ENCODE results near the gene USH2A. TPM values are rescaled to one million over a fixed set of nuclear protein-coding genes. Genes with fewer than 3 reads are reported as not detected.

Gene USH2A
- total RNA-seq, 1 experiment from 2014 or later: not detected

DNA sequence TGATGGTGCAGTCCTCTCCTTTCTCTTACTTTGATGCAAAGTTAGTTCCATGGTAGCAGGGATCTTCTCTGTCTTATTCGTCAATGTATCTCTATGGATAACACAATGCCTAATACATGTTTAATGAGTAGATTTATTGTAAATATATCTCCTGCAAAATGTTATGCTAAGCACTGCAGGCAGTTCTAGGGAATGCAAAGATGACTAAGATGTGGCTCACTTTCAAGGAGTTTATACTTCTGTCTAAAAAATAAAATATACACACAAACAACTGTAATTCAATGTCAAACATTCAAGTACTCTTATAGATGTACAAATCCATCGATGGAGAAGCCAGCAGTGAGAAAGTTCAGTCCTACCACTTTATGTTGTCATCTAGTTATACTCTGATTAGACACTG, 661.8 kb downstream of the USH2A start:
- H3K36me3 ChIP-seq (ENCODE audit: insufficient read depth, low read length, poor library complexity, severe bottlenecking): no peaks in the 10 kb centered on the region
- ChIA-PET CTCF (no interaction called here), POLR2A (ENCODE audit: low non-redundant PET) (interaction anchor here (0.6 kb wide), 1 partner anchor 1948 kb away, joined by 3 read pairs; no protein-coding TSS in a partner anchor)
- no peak overlapping the region for H3K4me3 ChIP-seq (ENCODE audit: low read depth, low read length, poor library complexity, severe bottlenecking)
- no peaks in the 10 kb centered on the region for H3K9me3 ChIP-seq (ENCODE audit: low read depth, low read length, poor library complexity, severe bottlenecking)
- H3K27me3 ChIP-seq (replicated peaks; ENCODE audit: insufficient read depth, low read depth, low read length, poor library complexity): peaks cover 17% of the 10 kb centered on the region
- no peaks in the 10 kb centered on the region for H3K4me1 ChIP-seq (ENCODE audit: insufficient read depth, low read length, poor library complexity, severe bottlenecking)
- TF ChIP-seq EZH2 (IDR thresholded peaks at IDR 0.05; ENCODE audit: borderline replicate concordance, low read depth, low read length, poor library complexity, severe bottlenecking): no peak
- TF ChIP-seq, protein P1, sequence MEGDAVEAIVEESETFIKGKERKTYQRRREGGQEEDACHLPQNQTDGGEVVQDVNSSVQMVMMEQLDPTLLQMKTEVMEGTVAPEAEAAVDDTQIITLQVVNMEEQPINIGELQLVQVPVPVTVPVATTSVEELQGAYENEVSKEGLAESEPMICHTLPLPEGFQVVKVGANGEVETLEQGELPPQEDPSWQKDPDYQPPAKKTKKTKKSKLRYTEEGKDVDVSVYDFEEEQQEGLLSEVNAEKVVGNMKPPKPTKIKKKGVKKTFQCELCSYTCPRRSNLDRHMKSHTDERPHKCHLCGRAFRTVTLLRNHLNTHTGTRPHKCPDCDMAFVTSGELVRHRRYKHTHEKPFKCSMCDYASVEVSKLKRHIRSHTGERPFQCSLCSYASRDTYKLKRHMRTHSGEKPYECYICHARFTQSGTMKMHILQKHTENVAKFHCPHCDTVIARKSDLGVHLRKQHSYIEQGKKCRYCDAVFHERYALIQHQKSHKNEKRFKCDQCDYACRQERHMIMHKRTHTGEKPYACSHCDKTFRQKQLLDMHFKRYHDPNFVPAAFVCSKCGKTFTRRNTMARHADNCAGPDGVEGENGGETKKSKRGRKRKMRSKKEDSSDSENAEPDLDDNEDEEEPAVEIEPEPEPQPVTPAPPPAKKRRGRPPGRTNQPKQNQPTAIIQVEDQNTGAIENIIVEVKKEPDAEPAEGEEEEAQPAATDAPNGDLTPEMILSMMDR (conservative IDR thresholded peaks at IDR 0.05; ENCODE audit: low read depth, low read length): no peak
- DNase-seq (ENCODE audit: low spot score): no peak
- no peak overlapping the region for H3K27ac ChIP-seq (ENCODE audit: low read depth, low read length, poor library complexity, severe bottlenecking)
- BruUV-seq (replicated peaks): no TSS peak
- intact Hi-C loops (cut with micrococcal nuclease; ENCODE audit: unreplicated experiment): no loop called here

DNA sequence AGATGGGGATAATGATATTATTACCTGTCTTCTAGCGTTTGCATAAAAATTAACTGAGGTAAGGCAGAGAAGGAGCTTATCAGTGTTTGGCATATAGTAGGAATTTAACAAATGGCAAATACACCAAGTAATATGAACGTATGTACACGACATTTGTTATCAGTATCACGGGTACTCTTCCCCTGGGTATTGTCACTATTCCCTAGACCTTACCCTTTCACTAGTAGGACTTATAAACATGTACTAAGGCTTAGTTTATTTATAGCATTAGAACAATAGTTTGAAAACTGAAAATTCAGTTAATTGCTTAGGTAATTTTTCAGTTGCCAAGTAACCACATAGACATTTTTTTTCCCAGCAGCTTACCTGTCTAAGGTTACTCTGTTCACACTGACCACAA, 669.1 kb downstream of the USH2A start:
- intact Hi-C loops (cut with micrococcal nuclease; ENCODE audit: unreplicated experiment): no loop called here
- H3K4me1 ChIP-seq (ENCODE audit: insufficient read depth, low read length, poor library complexity, severe bottlenecking): no peaks in the 10 kb centered on the region
- TF ChIP-seq, protein P1 (conservative IDR thresholded peaks at IDR 0.05; ENCODE audit: low read depth, low read length): no peak
- no peak for TF ChIP-seq EZH2 (IDR thresholded peaks at IDR 0.05; ENCODE audit: borderline replicate concordance, low read depth, low read length, poor library complexity, severe bottlenecking)
- H3K9me3 ChIP-seq (ENCODE audit: low read depth, low read length, poor library complexity, severe bottlenecking): no peaks in the 10 kb centered on the region
- peaks cover 6% of the 10 kb centered on the region for H3K27me3 ChIP-seq (replicated peaks; ENCODE audit: insufficient read depth, low read depth, low read length, poor library complexity)
- no peak overlapping the region for H3K4me3 ChIP-seq (ENCODE audit: low read depth, low read length, poor library complexity, severe bottlenecking)
- no peaks in the 10 kb centered on the region for H3K36me3 ChIP-seq (ENCODE audit: insufficient read depth, low read length, poor library complexity, severe bottlenecking)
- no TSS peak for BruUV-seq (replicated peaks)
- no peak overlapping the region for H3K27ac ChIP-seq (ENCODE audit: low read depth, low read length, poor library complexity, severe bottlenecking)
- no peak for DNase-seq (ENCODE audit: low spot score)
- ChIA-PET CTCF (no interaction called here), POLR2A (ENCODE audit: low non-redundant PET) (no interaction called here)

DNA sequence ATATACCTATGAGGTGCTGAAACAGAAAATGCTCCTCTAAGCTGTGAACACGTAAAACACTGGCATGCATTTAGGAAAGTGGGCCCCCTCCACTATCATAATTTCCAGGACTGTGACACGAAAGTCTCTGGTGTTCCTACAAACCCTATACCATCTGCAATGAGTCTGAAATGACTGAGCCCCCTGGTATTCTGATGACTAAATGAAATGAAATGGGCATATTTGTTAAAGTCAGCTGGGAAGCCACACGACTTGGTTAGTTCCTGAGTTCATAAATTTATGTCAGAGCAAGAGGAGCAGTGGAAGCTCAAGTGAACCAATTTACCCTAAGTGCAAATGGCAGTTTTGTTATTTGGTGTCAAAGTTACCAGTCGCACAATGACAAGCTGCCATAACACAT, 673.8 kb downstream of the USH2A start:
- POLR2A ChIA-PET (ENCODE audit: low non-redundant PET): no interaction called here
- Histone ChIP-seq H3K4me3 (ENCODE audit: low read depth, low read length, poor library complexity, severe bottlenecking) (no peak overlapping the region), H3K9me3 (ENCODE audit: low read depth, low read length, poor library complexity, severe bottlenecking) (no peaks in the 10 kb centered on the region), H3K27me3 (replicated peaks; ENCODE audit: insufficient read depth, low read depth, low read length, poor library complexity) (no peaks in the 10 kb centered on the region), H3K27ac (ENCODE audit: low read depth, low read length, poor library complexity, severe bottlenecking) (no peak overlapping the region), H3K36me3 (ENCODE audit: insufficient read depth, low read length, poor library complexity, severe bottlenecking) (no peaks in the 10 kb centered on the region), H3K4me1 (ENCODE audit: insufficient read depth, low read length, poor library complexity, severe bottlenecking) (no peaks in the 10 kb centered on the region)
- intact Hi-C loops (cut with micrococcal nuclease; ENCODE audit: unreplicated experiment): no loop called here
- CTCF ChIA-PET: no interaction called here
- TF ChIP-seq EZH2 (IDR thresholded peaks at IDR 0.05; ENCODE audit: borderline replicate concordance, low read depth, low read length, poor library complexity, severe bottlenecking): no peak
- TF ChIP-seq, protein P1 (conservative IDR thresholded peaks at IDR 0.05; ENCODE audit: low read depth, low read length): no peak
- no peak for DNase-seq (ENCODE audit: low spot score)
- no TSS peak for BruUV-seq (replicated peaks)

All from A673 (cell line).